HG03378 (cell line): ENCODE results near the gene DYSF.

Experiments
- ATAC-seq: cut with Tn5 transposase; IDR thresholded peaks from one replicate; pipeline ENCODE4 v1.9.1; 2021; ENCODE audit warnings: mild to moderate bottlenecking, moderate library complexity; ENCODE audit not compliant: unreplicated experiment

Gene DYSF

DNA sequence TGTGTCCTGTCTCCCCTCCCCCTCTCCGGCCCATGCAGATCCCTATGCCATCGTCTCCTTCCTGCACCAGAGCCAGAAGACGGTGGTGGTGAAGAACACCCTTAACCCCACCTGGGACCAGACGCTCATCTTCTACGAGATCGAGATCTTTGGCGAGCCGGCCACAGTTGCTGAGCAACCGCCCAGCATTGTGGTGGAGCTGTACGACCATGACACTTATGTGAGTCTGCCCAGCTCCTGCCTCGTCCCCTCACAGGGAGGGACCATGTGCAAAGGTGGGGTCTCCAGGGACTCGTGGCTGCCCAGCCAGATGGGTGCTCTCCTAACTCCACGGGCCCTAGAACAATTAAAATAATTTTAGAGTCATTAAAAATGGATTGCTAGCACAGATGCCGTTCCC lies 145.2 kb downstream of the DYSF start:
- ATAC-seq = no peak

DNA sequence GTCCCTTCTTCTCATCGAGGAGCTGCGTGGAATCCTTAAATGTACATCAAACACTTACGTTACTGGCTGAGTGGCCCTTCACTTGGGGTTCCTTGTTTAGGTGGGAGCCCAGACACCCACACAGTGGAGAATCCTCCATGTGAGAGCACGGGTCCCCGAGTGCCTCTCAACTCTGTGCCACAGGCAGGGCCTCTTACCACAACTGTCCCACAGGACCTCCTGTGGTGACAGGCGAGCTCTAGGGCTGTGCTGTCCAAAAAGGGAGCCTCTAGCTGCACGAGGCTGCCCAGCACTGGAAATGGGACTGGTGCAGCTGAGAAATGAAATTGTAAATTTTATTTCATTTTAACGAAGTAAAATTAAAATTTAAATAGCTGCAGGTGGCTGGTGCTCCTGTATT lies 145.7 kb downstream of the DYSF start:
- no peak for ATAC-seq

DNA sequence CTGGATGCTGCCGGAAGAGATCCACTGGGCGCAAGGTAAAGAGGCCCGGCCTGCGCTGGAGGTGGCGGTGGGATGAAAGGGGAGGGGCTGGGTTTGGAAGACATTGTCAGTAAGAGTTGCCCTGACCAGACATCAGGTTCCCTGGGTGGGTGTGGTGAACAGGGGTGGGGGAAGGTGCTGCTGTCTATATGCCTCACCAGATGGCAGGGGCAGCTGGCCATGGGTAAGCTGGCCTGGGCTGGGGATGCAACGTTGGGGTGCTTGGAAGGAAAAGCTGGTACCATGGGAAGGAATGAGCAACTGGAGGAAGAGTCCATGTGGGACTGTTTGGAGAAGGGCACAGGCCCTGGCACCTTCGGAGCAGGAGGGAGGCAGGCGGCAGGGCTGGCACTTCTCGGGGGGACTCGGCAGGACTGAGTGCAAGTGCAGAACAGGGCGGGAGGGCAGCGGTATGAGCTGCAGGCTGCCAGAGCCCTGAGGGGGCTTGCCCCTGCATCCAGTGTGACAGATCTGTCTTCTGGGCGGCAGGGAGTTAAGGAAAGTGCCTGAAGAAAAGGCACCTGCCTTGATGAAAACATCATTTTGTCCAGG lies 146.4 kb downstream of the DYSF start:
- no peak for ATAC-seq

DNA sequence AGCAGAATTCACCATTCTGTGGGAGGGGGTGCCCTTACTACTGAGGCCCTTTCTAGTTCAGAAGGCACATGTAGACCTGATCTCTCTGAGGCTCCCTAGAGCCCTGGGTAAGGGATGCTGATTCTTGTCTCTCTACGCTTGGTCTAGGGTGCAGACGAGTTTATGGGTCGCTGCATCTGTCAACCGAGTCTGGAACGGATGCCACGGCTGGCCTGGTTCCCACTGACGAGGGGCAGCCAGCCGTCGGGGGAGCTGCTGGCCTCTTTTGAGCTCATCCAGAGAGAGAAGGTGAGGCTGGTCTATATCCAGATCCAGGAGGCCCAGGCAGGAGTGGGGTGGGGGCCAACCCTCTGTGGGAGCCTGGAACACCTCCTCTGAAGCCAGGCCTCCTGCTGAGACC lies 147.2 kb downstream of the DYSF start:
- no peak for ATAC-seq

DNA sequence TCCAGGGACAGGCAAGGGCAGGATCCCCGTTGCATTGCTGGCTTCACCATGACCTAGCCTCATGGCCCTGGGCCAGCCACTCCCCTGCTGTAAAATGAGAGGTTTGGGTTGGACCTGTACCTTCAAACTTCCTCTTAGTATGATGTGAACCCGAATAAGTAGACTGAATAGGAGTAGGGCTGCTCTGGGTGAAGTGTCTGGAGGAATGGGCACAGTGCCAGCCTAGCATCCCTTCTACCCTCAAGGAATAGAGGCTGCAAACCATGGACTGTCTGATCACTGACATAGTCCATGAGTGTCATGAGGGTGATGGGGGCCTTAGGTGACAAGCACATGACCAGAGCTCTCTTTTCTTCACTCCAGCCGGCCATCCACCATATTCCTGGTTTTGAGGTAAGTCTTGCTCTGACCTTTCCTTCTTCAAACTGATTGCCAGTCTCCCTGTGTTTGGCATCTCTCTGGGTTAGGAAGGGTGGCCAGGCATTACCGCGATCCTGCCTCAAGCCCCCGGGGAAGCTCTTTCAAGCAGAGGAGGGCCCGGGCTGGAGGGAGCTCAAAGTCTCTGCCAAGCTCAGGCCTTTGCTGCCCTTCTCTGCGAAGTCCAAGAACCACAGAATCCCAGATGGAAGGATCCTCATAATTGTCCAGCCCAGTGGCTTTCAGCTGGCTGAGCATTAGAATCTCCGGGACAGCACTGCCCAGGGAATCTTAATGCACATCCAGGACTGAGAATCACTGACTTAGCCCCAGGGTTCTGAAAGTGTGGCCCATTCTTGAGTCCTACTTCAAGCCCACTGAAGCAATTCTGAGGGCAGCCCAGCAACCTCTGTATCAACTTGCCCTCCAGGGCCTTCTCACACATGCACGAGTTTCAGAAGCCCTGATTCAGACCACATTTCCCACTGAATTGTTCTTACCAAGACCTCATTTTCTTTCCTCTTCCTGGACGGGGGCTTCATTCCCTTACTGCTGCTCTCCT lies 148.1 kb downstream of the DYSF start:
- no peak for ATAC-seq

DNA sequence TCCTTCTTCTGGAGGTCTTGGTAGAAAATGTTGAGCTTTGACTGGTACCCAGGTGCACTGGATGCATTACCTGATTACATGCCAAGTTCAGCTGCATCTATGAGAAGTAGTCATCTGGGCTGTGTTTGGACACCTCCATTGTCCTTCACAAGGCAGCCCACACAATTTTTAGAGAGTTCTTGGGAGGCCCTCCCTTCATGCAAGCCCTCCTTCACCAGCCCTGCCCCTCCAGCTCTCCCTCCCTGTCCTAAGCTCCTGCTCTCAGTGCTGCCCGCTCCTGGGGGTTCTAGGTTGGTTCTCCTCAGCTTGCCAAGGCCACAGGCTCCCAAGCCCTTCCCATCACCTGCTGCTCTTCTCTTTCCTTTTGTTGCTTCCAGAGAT lies 148.7 kb downstream of the DYSF start:
- no peak for ATAC-seq

DNA sequence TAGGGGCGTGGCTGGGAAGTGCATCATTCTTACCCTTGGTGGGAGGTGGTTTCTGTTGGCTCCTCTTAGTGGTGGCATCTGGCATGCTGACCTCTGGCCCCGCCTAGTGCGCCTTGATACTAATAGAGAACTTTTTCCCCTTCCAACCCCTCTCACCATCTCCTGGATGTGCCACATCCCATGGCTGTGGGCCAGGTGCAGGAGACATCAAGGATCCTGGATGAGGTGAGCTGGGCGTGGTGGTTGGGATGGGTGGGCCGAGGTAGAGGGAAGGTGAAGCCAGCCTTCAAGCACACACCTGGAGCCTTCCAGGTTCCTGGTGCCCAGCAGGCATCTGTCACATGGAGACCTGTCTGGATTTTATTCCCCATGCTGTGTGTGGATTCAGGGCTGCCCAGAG lies 149.2 kb downstream of the DYSF start:
- ATAC-seq = no peak

DNA sequence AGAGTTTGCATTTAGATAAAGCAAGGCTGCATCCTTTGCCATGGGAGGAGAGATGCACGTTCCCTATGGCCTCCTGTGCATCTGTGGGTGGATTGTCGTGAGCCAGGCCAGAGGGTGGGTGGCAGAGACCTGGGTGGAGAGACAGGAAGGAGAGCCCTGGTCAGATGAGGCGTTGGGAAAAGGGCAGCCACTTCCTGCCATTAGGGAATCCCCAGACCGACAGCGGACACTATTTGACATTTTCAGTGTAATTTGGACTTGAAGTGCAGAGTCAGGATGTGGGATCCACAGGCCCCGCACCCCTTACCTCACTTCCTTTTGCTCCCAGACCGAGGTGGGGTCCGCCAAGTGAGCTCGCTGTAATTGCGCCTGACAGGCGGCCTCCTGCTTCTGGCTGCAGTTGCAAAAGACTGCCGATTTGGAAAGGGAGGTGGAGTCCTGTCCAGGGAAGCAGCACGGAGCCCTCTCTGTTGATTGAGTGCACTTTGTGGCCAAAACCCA lies 150.0 kb downstream of the DYSF start:
- no peak for ATAC-seq

DNA sequence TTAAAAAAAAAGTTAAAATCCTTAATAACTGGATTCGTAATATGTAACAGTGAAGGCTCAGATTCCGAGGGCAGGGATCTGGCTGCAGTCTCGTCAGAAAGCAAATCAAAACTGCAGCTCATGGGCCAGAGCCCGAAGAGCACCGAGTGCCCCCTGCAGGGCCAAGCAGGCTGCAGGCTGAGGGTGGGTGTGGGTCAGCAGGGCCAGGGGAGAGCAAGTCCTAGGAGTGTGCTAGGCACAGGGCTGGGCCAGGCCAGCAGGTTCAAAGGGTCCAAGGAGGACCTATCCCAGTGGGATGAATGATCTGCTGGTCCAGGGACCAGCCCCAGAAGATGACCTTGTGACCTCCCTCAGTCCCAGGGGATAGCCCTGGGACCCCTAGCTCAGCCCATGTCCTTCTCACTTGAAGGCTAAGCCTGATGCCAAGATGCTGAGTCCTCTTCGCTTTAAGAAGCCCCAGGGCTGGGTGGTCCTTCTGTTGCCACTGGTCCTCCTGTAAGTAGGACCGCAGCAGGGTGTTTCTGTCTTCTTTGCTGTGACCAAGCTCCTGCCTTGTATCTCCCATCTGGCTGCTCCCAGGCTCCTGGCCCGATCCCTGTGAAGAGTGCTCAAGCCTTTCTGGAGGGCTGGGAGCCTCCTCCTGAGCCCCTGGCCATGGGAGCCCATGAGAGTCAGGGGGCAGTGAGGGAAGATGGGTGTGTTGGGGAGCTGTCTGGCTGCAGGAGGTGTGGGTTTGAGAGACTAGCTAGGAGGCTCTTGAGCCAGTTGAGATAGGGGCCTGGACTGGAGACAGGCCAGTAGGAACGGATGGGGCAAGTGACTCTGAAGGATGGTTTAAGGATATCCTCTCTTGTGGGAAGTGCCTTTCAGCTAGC lies 150.7 kb downstream of the DYSF start:
- no peak for ATAC-seq

DNA sequence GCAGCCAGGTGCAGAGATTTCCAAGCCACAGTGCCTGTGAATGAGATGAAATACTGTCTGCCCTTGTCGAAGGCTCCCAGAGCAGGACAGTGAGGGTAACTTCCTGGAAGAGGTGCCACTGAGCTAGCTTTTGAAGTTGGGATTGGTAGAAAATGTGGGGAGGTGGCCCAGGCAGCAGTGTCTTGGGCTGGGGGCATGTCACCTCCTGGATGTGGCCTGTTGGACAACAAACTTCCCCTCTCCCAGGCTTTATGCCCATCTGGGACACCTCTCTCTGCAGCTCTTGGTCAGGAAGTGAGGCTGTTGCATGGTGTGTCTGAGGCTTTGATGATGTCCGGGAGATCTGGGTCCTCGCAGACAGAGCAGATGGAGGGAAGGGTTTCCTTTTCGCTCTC lies 151.4 kb downstream of the DYSF start:
- ATAC-seq = no peak

DNA sequence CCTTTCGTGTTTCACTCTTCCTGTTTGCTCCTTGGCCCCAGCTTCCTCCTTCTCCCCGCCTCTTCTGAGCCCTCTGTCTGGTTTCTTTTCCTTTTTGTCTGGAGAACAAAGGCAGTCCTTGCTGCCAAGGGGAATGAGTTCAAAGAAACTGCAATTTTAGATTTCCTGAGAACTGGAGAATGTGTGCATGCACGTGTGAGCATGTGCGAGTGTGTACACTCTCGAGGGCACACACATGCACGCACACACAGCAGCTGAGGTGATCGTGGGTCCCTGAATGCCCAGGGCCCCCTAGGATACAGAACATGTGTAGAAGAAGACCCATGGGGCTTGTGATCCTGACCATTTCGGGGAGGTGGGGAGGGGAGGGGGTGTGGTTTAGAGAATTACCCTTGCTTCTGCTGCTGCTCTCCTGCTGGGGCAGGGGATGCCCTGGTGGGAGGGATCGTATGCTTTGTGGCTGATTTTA lies 151.8 kb downstream of the DYSF start:
- ATAC-seq = no peak

DNA sequence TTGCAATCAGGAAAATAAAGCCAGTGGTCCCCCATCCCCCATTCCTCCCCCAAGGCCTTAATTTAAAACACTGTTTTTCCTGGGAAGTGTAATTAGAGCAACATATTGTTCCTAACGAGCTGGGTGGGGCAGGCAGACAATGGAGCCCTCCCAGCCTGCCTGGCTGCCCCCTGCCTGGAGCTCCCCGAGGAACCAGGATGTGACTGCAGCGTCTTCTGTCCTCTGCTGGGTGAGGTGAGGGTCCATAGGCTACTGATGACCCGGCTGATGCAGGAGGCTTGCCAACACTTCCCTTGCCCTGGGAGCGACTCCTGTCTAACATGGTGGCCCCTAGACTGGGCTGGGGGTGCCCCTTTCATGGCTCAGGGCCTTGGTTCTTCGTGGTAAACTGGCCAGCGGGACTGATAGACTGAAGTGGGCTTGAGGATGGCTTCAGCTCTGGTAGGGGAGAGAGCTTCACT lies 152.4 kb downstream of the DYSF start:
- ATAC-seq = no peak

DNA sequence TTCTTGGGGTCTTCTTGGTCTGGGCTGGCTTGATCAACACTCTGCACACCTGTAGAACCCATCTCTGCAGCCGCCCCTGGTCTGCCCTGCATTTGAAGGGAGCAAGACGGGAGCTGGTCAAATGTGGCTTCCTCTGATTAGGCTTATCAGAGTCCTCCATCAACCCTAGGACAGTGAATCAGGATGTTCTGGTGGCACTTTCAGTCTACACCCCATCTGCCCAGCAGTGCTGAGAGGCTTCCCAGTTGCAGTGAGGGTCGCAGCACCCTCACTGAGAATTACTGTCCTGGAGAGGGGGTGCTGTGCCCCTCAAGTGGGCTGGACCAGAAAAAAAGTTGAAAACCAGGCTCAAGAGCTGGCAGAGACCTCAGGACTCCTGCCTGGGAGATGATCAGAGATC lies 152.9 kb downstream of the DYSF start:
- ATAC-seq = no peak

DNA sequence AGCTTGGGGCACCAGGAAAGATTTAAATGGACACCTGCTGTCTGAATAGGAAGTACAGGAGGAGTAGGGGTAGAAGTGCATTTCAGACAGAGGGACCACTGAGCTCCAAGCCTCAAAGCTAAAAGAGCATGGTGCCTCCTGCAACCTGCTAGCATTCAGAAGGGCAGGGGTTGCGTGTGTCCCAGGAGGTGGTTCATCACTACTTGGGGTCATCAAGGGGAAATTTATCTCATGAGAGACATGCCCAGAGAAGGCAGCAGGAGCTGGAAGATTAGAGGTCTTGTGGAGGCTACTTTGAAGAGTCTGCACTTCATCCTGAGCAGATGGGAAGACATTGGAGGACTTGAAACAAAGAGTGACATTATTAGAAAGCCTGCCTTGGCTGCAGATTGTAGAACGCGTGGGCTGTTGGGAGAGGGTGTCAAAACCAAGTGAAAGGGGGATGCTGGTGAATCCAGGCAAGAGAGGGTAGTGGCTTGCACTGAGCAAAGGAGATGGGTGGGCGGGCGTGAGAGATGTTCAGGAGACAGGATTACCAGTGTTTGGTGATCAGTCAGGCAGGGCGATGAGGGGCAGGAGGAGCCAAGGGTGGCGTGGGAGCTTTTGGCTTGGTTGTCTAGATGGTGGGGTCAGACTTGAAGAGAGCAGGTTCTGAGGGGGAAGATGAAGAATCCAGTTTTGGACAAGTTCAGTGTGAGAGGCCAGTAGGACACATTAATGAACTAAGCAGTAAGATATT lies 154.0 kb downstream of the DYSF start:
- no peak for ATAC-seq

DNA sequence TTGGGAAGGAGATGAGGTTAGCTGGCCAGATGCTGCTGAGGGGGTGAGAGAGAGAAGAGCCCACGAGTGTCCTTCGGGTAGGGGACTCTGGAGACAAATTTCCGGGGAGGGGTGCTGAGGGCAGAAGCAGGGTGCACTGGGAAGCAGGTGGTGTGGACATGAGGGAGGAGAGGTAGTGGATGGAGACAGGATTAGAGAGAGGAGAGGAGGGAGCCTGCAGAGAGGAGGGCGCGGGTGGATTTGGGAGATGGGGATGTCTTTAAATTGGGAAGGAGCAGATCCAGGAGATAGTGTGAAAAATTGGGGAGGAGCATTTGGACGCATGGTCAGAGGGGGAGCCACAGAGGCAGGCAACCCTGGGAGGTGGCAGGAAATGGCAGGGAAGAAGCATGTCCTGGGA lies 154.7 kb downstream of the DYSF start:
- ATAC-seq = no peak

DNA sequence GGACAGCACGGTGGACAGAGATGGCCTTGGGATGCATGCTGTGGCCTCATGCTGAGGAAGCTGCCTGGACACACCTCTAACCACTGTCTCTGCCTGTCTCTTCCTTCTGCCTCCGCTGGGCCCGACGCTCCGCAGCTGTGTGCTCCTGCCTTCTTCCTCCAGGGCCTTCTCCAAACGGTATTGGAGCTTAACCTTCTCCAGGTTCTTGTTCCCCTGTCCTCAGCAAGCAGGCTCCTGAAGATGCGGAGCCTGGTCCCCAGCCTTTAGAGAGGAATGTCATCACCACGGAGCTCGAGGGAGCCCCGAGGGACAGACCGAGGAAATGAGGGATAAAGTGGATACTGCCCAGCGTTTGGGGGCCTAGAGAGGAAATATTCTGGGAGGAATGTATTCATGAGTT lies 155.1 kb downstream of the DYSF start:
- no peak for ATAC-seq

DNA sequence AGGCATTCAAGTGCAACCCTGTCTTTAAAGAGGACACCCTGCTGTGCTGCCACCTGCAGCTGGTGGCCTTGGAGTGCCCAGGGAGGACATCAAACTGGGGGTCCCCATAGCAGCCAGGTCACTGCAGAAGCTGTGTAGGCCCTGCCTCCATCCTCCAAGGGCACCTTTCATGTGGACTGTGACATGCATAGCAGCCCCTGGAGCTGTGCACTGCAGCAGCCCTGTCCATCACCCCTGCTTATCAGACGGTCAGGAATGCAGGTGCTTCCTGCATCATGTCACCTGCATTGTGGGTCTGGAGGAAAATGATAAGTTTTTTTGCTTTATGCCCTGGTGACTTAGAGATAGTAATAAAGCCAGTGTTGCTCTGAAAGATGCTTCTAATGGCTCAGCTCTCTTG lies 155.7 kb downstream of the DYSF start:
- ATAC-seq = no peak

DNA sequence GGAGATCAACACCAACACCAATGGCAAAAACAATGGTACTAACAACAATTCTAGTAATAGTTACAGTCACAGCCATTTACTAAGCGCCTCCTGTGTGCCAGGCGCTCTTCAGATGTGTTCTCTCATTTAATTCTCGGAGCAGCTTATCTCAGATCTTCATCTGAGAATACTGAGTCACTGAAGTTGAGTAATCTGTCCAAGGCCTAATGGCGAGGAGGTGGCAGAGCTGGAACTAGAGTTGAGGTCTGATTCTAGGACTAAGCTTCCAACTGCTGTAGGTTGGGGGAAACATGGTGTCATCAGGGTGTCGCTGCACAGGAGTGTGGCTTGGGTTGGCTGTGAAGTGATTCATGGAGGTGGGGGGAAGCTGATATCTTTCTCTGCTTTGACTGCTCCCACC lies 156.1 kb downstream of the DYSF start:
- no peak for ATAC-seq

DNA sequence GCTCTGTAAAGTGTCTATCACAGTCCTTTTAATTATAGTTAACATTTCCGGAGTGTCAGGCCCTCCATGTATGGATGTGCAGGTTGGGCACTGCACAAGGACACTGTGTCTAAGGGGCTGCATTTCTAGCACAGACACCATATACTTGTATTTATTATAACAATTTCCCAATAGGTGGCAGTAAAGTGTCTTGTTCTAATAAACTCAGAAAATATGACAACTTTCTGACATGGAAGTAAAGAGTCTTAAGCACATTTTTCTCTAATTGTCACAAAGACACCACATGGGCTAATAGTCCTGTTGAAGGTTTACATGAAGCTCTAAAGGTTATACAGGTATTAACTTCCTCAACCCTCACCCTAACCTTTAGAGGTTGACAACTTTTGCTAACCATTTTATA lies 156.6 kb downstream of the DYSF start:
- ATAC-seq = no peak

DNA sequence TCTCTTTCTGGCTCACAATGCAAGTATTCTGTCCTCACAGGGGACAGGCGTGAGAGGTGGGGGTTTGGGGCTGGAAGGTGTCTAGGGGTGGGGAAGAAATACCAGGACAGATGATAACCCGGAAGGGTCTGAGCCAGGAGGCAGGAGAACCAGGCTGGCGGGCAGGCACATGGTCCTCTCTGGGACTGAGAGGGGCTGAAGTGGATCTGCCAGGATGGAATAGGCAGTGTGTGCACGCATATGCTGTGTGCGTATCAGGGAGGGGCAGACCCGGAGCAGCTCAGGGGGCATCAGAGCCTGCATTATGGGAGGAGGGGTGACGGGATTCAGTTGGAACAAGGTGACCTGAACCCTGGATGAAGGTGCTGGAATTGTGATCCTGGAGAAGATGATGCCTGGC lies 157.3 kb downstream of the DYSF start:
- no peak for ATAC-seq
